ENCODE measurements around the gene ANKRD10.
"Not testable (repeated sequence)": the region's sequence is repeated elsewhere in the genome, so short reads cannot be mapped to it uniquely, and the experiment has no call there.

The ANKRD10 gene

DNA sequence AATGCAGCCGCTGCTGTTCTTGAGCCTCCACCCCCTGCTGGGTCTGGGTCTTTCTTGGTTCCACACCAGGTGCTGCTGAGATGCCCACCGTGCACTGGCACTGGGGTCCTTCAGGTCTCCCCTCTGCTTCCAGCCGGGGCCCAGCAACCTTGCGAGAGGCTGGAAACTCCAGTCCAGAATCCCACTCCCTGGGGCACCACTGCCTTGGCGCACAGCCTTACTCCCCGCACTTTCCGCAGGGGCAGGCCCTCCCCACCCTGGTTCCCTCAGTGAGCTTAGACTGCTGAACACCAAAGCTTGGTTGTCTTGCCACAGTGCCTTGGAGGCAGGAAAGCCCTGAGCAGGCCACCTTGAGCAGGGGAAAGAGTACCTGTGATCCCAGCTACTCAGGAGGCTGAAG is 60.0 kb downstream of the ANKRD10 start:
- Mint-ChIP-seq H3K4me1 (ENCODE audit: low read depth) (peaks cover 14% of the 10 kb centered on the region), H3K27ac (no peak overlapping the region), H3K36me3 (ENCODE audit: low read depth) (peaks cover 6% of the 10 kb centered on the region), H3K27me3 (peaks cover 7% of the 10 kb centered on the region), H3K4me3 (no peak overlapping the region), H3K9me3 (peaks cover 13% of the 10 kb centered on the region)

DNA sequence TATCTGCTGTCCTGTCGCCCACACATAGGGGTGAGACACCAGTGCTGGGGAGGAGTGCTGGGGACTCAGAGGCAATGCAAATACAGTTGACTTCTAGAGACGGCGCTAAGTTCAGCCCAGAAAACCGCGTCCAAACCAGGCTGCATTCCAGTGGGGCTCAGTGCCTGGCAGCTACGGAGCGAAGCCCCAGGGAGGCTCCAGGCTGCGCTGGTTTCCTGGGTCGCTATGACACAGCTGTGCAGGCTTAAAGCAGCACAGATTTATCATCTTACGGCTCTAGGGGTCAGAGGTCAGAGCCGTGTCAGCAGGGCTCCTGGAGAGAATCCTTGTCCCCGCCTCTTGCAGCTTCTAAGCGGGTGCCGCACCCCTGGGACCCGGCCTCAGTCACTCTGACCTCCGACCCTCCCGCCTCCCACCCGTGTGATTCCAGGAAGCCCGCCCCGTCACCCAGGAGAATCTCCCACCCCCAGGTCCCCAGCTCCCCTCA is 61.6 kb downstream of the ANKRD10 start:
- H3K36me3 Mint-ChIP-seq (ENCODE audit: low read depth) = peaks cover 6% of the 10 kb centered on the region
- H3K4me1 Mint-ChIP-seq (ENCODE audit: low read depth) = peaks cover 14% of the 10 kb centered on the region
- H3K9me3 Mint-ChIP-seq = peaks cover 13% of the 10 kb centered on the region
- no peak overlapping the region for H3K4me3 Mint-ChIP-seq
- peaks cover 7% of the 10 kb centered on the region for H3K27me3 Mint-ChIP-seq
- no peak overlapping the region for H3K27ac Mint-ChIP-seq

DNA sequence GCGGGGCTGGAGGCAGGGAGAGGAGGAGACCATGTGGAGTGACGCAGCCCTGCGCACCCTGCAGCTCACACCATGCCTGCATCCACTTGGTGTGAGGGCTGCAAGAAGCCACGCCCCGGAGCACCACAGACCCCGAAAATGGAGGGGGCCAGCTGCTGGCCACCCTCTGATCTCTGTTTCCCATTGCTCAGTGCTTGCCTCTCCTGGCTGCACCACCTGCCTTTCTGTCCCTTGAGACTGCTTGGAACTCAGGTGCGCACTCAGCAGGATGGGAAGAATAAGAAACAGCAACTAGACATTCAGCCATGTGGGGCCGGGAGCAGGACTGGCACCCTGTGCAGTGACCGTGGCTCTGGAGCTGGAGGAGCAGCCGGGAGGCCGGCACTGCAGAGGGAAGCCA is 64.0 kb downstream of the ANKRD10 start:
- Mint-ChIP-seq H3K4me3 (no peak overlapping the region), H3K27me3 (peaks cover 11% of the 10 kb centered on the region), H3K36me3 (ENCODE audit: low read depth) (no peaks in the 10 kb centered on the region), H3K27ac (no peak overlapping the region), H3K9me3 (no peaks in the 10 kb centered on the region), H3K4me1 (ENCODE audit: low read depth) (no peaks in the 10 kb centered on the region)

GRCh38 chr13:110850006-110850405 is 64.9 kb downstream of the ANKRD10 start:
- Mint-ChIP-seq H3K36me3 (ENCODE audit: low read depth) (no peaks in the 10 kb centered on the region), H3K4me3 (no peak overlapping the region), H3K9me3 (no peaks in the 10 kb centered on the region), H3K27me3 (peaks cover 19% of the 10 kb centered on the region), H3K4me1 (ENCODE audit: low read depth) (no peaks in the 10 kb centered on the region), H3K27ac (no peak overlapping the region)

DNA sequence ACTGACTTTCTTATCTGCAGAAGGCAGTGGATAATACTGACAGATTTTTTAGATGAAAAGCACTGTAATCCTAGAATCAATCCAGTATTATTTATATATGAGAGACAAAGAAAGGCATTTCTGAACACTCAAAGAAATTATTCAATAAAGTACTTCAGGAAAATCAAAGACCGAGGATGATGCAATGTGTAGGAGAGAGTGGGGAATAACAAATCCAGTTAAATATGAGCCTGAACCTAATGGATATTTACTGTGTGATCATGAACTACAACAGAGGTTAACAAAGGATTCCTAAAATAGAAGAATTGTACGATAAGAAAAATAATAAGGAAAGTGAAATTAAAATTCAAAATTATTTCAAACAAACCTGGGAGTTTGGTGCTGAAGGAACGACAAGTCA is 69.3 kb downstream of the ANKRD10 start:
- H3K27ac Mint-ChIP-seq = no peak overlapping the region
- H3K4me3 Mint-ChIP-seq = no peak overlapping the region
- H3K27me3 Mint-ChIP-seq = peaks cover 38% of the 10 kb centered on the region
- H3K9me3 Mint-ChIP-seq = peaks cover 4% of the 10 kb centered on the region
- H3K36me3 Mint-ChIP-seq (ENCODE audit: low read depth) = no peaks in the 10 kb centered on the region
- no peaks in the 10 kb centered on the region for H3K4me1 Mint-ChIP-seq (ENCODE audit: low read depth)

GRCh38 chr13:110841846-110842245 is 73.0 kb downstream of the ANKRD10 start:
- Mint-ChIP-seq H3K27me3 (peaks cover 41% of the 10 kb centered on the region), H3K36me3 (ENCODE audit: low read depth) (no peaks in the 10 kb centered on the region), H3K9me3 (peaks cover 4% of the 10 kb centered on the region), H3K4me3 (no peak overlapping the region), H3K4me1 (ENCODE audit: low read depth) (no peaks in the 10 kb centered on the region), H3K27ac (no peak overlapping the region)

- Mint-ChIP-seq H3K4me1 (ENCODE audit: low read depth) (no peaks in the 10 kb centered on the region), H3K27ac (no peak overlapping the region), H3K36me3 (ENCODE audit: low read depth) (no peaks in the 10 kb centered on the region), H3K27me3 (peaks cover 41% of the 10 kb centered on the region), H3K4me3 (no peak overlapping the region), H3K9me3 (peaks cover 4% of the 10 kb centered on the region)
These were observed 73.5 kb downstream of the ANKRD10 start for GRCh38 chr13:110841406-110841805.

- no peaks in the 10 kb centered on the region for H3K36me3 Mint-ChIP-seq (ENCODE audit: low read depth)
- H3K4me1 Mint-ChIP-seq (ENCODE audit: low read depth) = no peaks in the 10 kb centered on the region
- H3K27me3 Mint-ChIP-seq = peaks cover 33% of the 10 kb centered on the region
- H3K9me3 Mint-ChIP-seq = peaks cover 4% of the 10 kb centered on the region
- no peak overlapping the region for H3K4me3 Mint-ChIP-seq
- no peak overlapping the region for H3K27ac Mint-ChIP-seq
These were observed 75.9 kb downstream of the ANKRD10 start for GRCh38 chr13:110838867-110839538.

GRCh38 chr13:110838116-110838515 is 76.8 kb downstream of the ANKRD10 start:
- no peak overlapping the region for H3K27ac Mint-ChIP-seq
- H3K36me3 Mint-ChIP-seq (ENCODE audit: low read depth) = no peaks in the 10 kb centered on the region
- H3K27me3 Mint-ChIP-seq = peaks cover 32% of the 10 kb centered on the region
- no peak overlapping the region for H3K4me3 Mint-ChIP-seq
- peaks cover 4% of the 10 kb centered on the region for H3K9me3 Mint-ChIP-seq
- no peaks in the 10 kb centered on the region for H3K4me1 Mint-ChIP-seq (ENCODE audit: low read depth)

DNA sequence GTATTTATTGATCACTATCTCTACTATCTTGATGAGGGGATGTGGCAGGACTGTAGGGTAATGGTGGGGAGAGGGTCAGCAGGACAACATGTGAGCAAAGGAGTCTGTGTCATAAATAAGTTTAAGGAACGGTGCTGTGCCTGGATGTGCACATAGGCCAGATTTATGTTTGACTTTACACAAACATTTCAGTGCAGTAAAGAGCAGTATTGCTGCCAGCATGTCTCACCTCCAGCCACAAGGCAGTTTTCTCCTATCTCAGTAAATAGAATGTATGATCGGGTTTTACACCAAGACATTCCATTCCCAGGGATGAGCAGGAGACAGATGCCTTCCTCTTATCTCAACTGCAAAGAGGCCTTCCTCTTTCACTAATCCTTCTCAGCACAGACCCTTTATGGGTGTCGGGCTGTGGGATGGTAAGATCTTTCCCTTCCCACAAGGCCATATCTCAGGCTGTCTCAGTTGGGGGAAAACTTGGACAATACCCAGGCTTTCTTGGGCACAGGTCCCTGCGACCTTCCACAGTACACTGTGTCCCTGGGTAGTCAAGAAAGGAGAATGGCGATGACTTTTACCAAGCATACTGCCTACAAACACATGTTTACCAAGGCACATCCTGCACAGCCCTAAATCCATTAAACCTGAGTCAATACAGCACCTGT is 77.3 kb downstream of the ANKRD10 start:
- H3K36me3 Mint-ChIP-seq (ENCODE audit: low read depth); H3K9me3 Mint-ChIP-seq; H3K4me3 Mint-ChIP-seq; H3K4me1 Mint-ChIP-seq (ENCODE audit: low read depth); H3K27ac Mint-ChIP-seq: not testable (repeated sequence)
- H3K27me3 Mint-ChIP-seq = peaks cover 32% of the 10 kb centered on the region

- no peak overlapping the region for H3K27ac Mint-ChIP-seq
- no peaks in the 10 kb centered on the region for H3K36me3 Mint-ChIP-seq (ENCODE audit: low read depth)
- H3K4me3 Mint-ChIP-seq = no peak overlapping the region
- H3K9me3 Mint-ChIP-seq = peaks cover 2% of the 10 kb centered on the region
- peaks cover 28% of the 10 kb centered on the region for H3K27me3 Mint-ChIP-seq
- no peaks in the 10 kb centered on the region for H3K4me1 Mint-ChIP-seq (ENCODE audit: low read depth)
These were observed 78.3 kb downstream of the ANKRD10 start for GRCh38 chr13:110836605-110836903.

DNA sequence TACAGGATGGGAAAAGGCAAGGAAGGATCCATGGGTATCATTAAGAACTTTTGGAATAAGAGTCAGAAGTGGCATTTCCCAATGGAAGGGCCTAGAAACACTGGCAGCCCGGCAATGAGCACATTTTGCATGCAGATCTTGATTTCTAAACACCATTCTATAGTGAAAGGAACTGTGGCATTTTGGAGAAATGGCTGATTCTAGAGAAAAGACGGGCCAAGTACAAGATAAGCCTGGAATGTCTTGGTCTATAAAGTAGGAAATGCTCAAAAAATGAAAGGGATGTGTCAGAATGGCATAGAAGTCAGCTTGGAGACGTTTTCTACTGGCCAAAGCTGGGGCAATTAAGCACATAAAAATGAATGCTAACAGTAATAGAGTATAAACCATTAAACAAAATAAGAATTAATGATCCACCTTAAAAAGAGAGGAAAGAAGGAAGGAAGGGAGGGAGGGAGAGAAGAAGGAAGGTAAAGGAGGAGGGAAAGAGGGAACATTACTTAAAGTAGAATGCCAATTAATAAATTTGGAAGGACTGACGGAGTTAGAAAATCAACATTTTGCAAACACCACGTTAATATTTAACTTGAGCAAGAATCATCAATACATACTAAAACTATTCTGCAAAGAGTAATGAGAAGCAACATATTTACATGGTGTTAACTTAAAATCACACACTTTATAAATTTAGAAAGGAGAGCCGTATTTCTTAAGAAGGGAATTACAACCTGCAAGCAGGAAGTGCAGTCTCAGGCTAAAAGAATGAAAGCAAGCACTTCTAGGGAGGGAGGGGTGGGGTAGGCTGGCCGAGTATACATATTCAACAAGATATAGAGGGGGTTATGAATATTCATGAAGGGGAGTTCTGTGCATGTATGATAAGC is 78.9 kb downstream of the ANKRD10 start:
- H3K4me3 Mint-ChIP-seq = no peak overlapping the region
- no peaks in the 10 kb centered on the region for H3K36me3 Mint-ChIP-seq (ENCODE audit: low read depth)
- no peaks in the 10 kb centered on the region for H3K4me1 Mint-ChIP-seq (ENCODE audit: low read depth)
- H3K27me3 Mint-ChIP-seq = peaks cover 25% of the 10 kb centered on the region
- no peak overlapping the region for H3K27ac Mint-ChIP-seq
- H3K9me3 Mint-ChIP-seq = no peaks in the 10 kb centered on the region

DNA sequence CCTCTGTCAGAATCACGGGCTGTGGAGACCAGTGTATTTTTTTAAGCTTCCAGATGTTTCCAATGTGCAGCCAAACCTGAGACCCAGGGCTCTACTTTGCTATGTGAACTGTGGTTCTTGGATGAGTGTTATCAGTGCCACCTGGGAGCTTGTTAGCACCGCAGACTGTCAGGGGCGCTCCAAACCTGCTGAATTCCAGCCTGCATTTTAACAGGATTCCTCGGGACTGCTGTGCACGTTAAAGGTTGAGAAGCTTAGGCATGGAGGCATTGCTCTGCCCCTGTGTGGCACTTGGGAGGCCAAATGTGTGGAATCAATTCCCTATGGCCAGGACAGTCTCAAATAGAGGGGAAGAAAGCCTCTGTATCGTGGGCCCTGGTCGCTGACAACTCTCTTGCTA is 80.3 kb downstream of the ANKRD10 start:
- H3K4me3 Mint-ChIP-seq = no peak overlapping the region
- no peaks in the 10 kb centered on the region for H3K4me1 Mint-ChIP-seq (ENCODE audit: low read depth)
- H3K27ac Mint-ChIP-seq = no peak overlapping the region
- no peaks in the 10 kb centered on the region for H3K9me3 Mint-ChIP-seq
- H3K27me3 Mint-ChIP-seq = peaks cover 16% of the 10 kb centered on the region
- no peaks in the 10 kb centered on the region for H3K36me3 Mint-ChIP-seq (ENCODE audit: low read depth)

GRCh38 chr13:110832531-110832930 is 82.3 kb downstream of the ANKRD10 start:
- H3K27ac Mint-ChIP-seq = no peak overlapping the region
- H3K4me1 Mint-ChIP-seq (ENCODE audit: low read depth) = no peaks in the 10 kb centered on the region
- H3K27me3 Mint-ChIP-seq = peaks cover 16% of the 10 kb centered on the region
- H3K9me3 Mint-ChIP-seq = no peaks in the 10 kb centered on the region
- no peaks in the 10 kb centered on the region for H3K36me3 Mint-ChIP-seq (ENCODE audit: low read depth)
- H3K4me3 Mint-ChIP-seq = no peak overlapping the region

- Mint-ChIP-seq H3K4me3 (no peak overlapping the region), H3K27ac (no peak overlapping the region), H3K27me3 (peaks cover 16% of the 10 kb centered on the region), H3K9me3 (no peaks in the 10 kb centered on the region), H3K4me1 (ENCODE audit: low read depth) (no peaks in the 10 kb centered on the region), H3K36me3 (ENCODE audit: low read depth) (no peaks in the 10 kb centered on the region)
These were observed 82.7 kb downstream of the ANKRD10 start for GRCh38 chr13:110832205-110832479.

All from stimulated activated naive CD8-positive, alpha-beta T cell treated with anti-CD3 and anti-CD28 coated beads, Interleukin-15, Interleukin-2, amounts not matched to agents 100 ng/mL and 50 ng/mL, for 24 hours (primary cell).